ENCODE data around the gene PLEKHA5. TPM values are rescaled to one million over a fixed set of nuclear protein-coding genes. Genes with fewer than 3 reads are reported as not detected.
"Not testable (repeated sequence)": the region's sequence is repeated elsewhere in the genome, so short reads cannot be mapped to it uniquely, and the experiment has no call there.

PLEKHA5 gene
- total and polyA plus RNA-seq, 2 experiments from 2014 or later = 88.4 to 103 TPM

- no peak for DNase-seq (ENCODE audit: low read depth in 1 of 2, low spot score in 1 of 2)
- H3K36me3 ChIP-seq = peaks cover 7% of the 10 kb centered on the region
Observed at GRCh38 chr12:19303496-19303895, 174.0 kb downstream of the PLEKHA5 start.

GRCh38 chr12:19304149-19304750 lies 174.7 kb downstream of the PLEKHA5 start:
- Histone ChIP-seq H3K27ac (no peak overlapping the region), H3K9me3 (ENCODE audit: low read depth) (no peaks in the 10 kb centered on the region), H3K36me3 (peaks cover 7% of the 10 kb centered on the region), H3K4me3 (no peak overlapping the region), H3K4me1 (ENCODE audit: low read depth) (no peaks in the 10 kb centered on the region), H3K27me3 (no peaks in the 10 kb centered on the region)
- DNase-seq (ENCODE audit: low read depth in 1 of 2, low spot score in 1 of 2) = no peak
- no peak for TF ChIP-seq CTCF (IDR thresholded peaks at IDR 0.05; ENCODE audit: low read depth, low read length)

More at GRCh38 chr12:19303496-19303895, 174.0 kb downstream of the PLEKHA5 start:
- Histone ChIP-seq H3K27ac (no peak overlapping the region), H3K4me1 (ENCODE audit: low read depth) (no peaks in the 10 kb centered on the region), H3K4me3 (no peak overlapping the region), H3K9me3 (ENCODE audit: low read depth) (no peaks in the 10 kb centered on the region), H3K27me3 (no peaks in the 10 kb centered on the region)
- no peak for TF ChIP-seq CTCF (IDR thresholded peaks at IDR 0.05; ENCODE audit: low read depth, low read length)

GRCh38 chr12:19305621-19306020 lies 176.1 kb downstream of the PLEKHA5 start:
- not testable (repeated sequence) for H3K36me3 ChIP-seq, H3K4me3 ChIP-seq

GRCh38 chr12:19306366-19306765 lies 176.8 kb downstream of the PLEKHA5 start:
- no peaks in the 10 kb centered on the region for H3K27me3 ChIP-seq
- TF ChIP-seq CTCF (IDR thresholded peaks at IDR 0.05; ENCODE audit: low read depth, low read length) = no peak
- H3K27ac ChIP-seq = no peak overlapping the region
- H3K4me3 ChIP-seq = no peak overlapping the region
- no peak for DNase-seq (ENCODE audit: low read depth in 1 of 2, low spot score in 1 of 2)
- H3K36me3 ChIP-seq = peaks cover 7% of the 10 kb centered on the region
- H3K4me1 ChIP-seq (ENCODE audit: low read depth) = no peaks in the 10 kb centered on the region
- no peaks in the 10 kb centered on the region for H3K9me3 ChIP-seq (ENCODE audit: low read depth)

More at GRCh38 chr12:19305621-19306020, 176.1 kb downstream of the PLEKHA5 start:
- not testable (repeated sequence) for H3K27me3 ChIP-seq; H3K9me3 ChIP-seq (ENCODE audit: low read depth); H3K27ac ChIP-seq; DNase-seq (ENCODE audit: low read depth in 1 of 2, low spot score in 1 of 2); H3K4me1 ChIP-seq (ENCODE audit: low read depth)

GRCh38 chr12:19307451-19307850 lies 177.9 kb downstream of the PLEKHA5 start:
- no peaks in the 10 kb centered on the region for H3K4me1 ChIP-seq (ENCODE audit: low read depth)
- H3K27me3 ChIP-seq = no peaks in the 10 kb centered on the region
- DNase-seq (ENCODE audit: low read depth in 1 of 2, low spot score in 1 of 2) = no peak
- H3K36me3 ChIP-seq = peaks cover 7% of the 10 kb centered on the region
- H3K4me3 ChIP-seq = no peak overlapping the region
- no peaks in the 10 kb centered on the region for H3K9me3 ChIP-seq (ENCODE audit: low read depth)
- no peak for TF ChIP-seq CTCF (IDR thresholded peaks at IDR 0.05; ENCODE audit: low read depth, low read length)
- no peak overlapping the region for H3K27ac ChIP-seq

- no peak for DNase-seq (ENCODE audit: low read depth in 1 of 2, low spot score in 1 of 2)
- Histone ChIP-seq H3K36me3 (peaks cover 7% of the 10 kb centered on the region), H3K9me3 (ENCODE audit: low read depth) (no peaks in the 10 kb centered on the region), H3K4me1 (ENCODE audit: low read depth) (no peaks in the 10 kb centered on the region), H3K4me3 (no peak overlapping the region), H3K27me3 (no peaks in the 10 kb centered on the region), H3K27ac (no peak overlapping the region)
- TF ChIP-seq CTCF (IDR thresholded peaks at IDR 0.05; ENCODE audit: low read depth, low read length) = no peak
Observed at GRCh38 chr12:19311165-19311564, 181.6 kb downstream of the PLEKHA5 start.

All from cardiac muscle cell (in vitro differentiated cells and primary cell).